H9 (cell line): ENCODE results near the gene UPF1. TPM values are rescaled to one million over a fixed set of nuclear protein-coding genes. Genes with fewer than 3 reads are reported as not detected.

Experiments used
- DNase-seq: peaks from one replicate; pipeline ENCODE4 v3.0.0-alpha.2; 2017
- H2AFZ ChIP-seq: one replicate; pipeline ENCODE4 v1.6.1; 2013; ENCODE audit warnings: mild to moderate bottlenecking, low read length, control low read depth, moderate library complexity
- H2AK5ac ChIP-seq: 2 replicates; pipeline ENCODE4 v1.6.1; 2013; ENCODE audit warnings: low read length, control low read depth, mixed read lengths; ENCODE audit not compliant: insufficient read length
- H2BK120ac ChIP-seq: one replicate; pipeline ENCODE4 v1.6.1; 2013; ENCODE audit warnings: low read depth, mild to moderate bottlenecking, low read length, control low read depth, inconsistent platforms; ENCODE audit not compliant: poor library complexity, severe bottlenecking
- H2BK12ac ChIP-seq: 2 replicates; pipeline ENCODE4 v1.6.1; 2013; ENCODE audit warnings: low read length, control low read depth, mixed read lengths, low read depth; ENCODE audit not compliant: insufficient read length
- H2BK15ac ChIP-seq: 2 replicates; pipeline ENCODE4 v1.6.1; 2013; ENCODE audit warnings: low read depth, low read length, control low read depth
- H2BK20ac ChIP-seq: one replicate; pipeline ENCODE4 v1.6.1; 2013; ENCODE audit warnings: low read depth, mild to moderate bottlenecking, low read length, control low read depth, inconsistent platforms; ENCODE audit not compliant: poor library complexity, severe bottlenecking
- H2BK5ac ChIP-seq: 2 replicates; pipeline ENCODE4 v1.6.1; 2013; ENCODE audit warnings: low read length, control low read depth, mixed read lengths; ENCODE audit not compliant: insufficient read length
- H3K14ac ChIP-seq: 2 replicates; pipeline ENCODE4 v1.6.1; 2013; ENCODE audit warnings: low read length, control low read depth; ENCODE audit not compliant: insufficient read depth
- H3K18ac ChIP-seq: 2 replicates; pipeline ENCODE4 v1.6.1; 2013; ENCODE audit warnings: low read depth, mild to moderate bottlenecking, mixed read lengths, low read length, control low read depth; ENCODE audit not compliant: insufficient read length
- H3K23ac ChIP-seq: 2 replicates; pipeline ENCODE4 v1.6.1; 2013; ENCODE audit warnings: low read length, control low read depth, mixed read lengths, low read depth; ENCODE audit not compliant: insufficient read length
- H3K23me2 ChIP-seq: 2 replicates; pipeline ENCODE4 v1.6.1; 2013; ENCODE audit warnings: low read depth, mild to moderate bottlenecking, mixed read lengths, low read length, control low read depth; ENCODE audit not compliant: insufficient read length, poor library complexity, severe bottlenecking
- H3K27ac ChIP-seq: 2 replicates; pipeline ENCODE4 v1.5.1; 2013; ENCODE audit warnings: low read length, control low read depth, mixed read lengths, low read depth; ENCODE audit not compliant: insufficient read length
- H3K27me3 ChIP-seq: 2 replicates; pipeline ENCODE4 v1.6.1; 2013; ENCODE audit warnings: low read length, control low read depth, inconsistent platforms; ENCODE audit not compliant: insufficient read depth
- H3K4ac ChIP-seq: 2 replicates; pipeline ENCODE4 v1.6.1; 2013; ENCODE audit warnings: low read depth, mild to moderate bottlenecking, control low read depth, inconsistent platforms, low read length, moderate library complexity
- H3K4me1 ChIP-seq: 2 replicates; pipeline ENCODE4 v1.6.1; 2013; ENCODE audit warnings: low read length, control low read depth, inconsistent platforms; ENCODE audit not compliant: insufficient read depth
- H3K4me2 ChIP-seq: 2 replicates; pipeline ENCODE4 v1.6.1; 2013; ENCODE audit warnings: low read length, control low read depth, mixed read lengths; ENCODE audit not compliant: insufficient read length, insufficient read depth
- H3K56ac ChIP-seq: 2 replicates; pipeline ENCODE4 v1.6.1; 2013; ENCODE audit warnings: low read depth, mild to moderate bottlenecking, mixed read lengths, low read length, control low read depth; ENCODE audit not compliant: insufficient read length
- H3K79me1 ChIP-seq: 2 replicates; pipeline ENCODE4 v1.6.1; 2013; ENCODE audit warnings: low read depth, mild to moderate bottlenecking, moderate library complexity, low read length, control low read depth, inconsistent platforms; ENCODE audit not compliant: insufficient read depth, poor library complexity, severe bottlenecking
- H3K79me2 ChIP-seq: 2 replicates; pipeline ENCODE4 v1.6.1; 2013; ENCODE audit warnings: low read length, control low read depth, inconsistent platforms; ENCODE audit not compliant: insufficient read depth
- H3K9ac ChIP-seq: 2 replicates; pipeline ENCODE4 v1.6.1; 2013; ENCODE audit warnings: low read length, control low read depth, mixed read lengths; ENCODE audit not compliant: insufficient read length; ENCODE audit errors: extremely low read depth
- H3K9me3 ChIP-seq: one replicate; pipeline ENCODE4 v1.6.1; 2013; ENCODE audit warnings: low read depth, low read length, inconsistent platforms; ENCODE audit not compliant: control insufficient read depth
- H3T11ph ChIP-seq: one replicate; pipeline ENCODE4 v1.6.1; 2013; ENCODE audit warnings: mild to moderate bottlenecking, low read length, control low read depth, inconsistent platforms
- H4K20me1 ChIP-seq: one replicate; pipeline ENCODE4 v1.6.1; 2013; ENCODE audit not compliant: control insufficient read depth, insufficient read length, insufficient read depth
- H4K5ac ChIP-seq: 2 replicates; pipeline ENCODE4 v1.6.1; 2013; ENCODE audit warnings: low read depth, mild to moderate bottlenecking, mixed read lengths, low read length, control low read depth; ENCODE audit not compliant: insufficient read length
- H4K8ac ChIP-seq: replicated peaks from 2 replicates; pipeline ENCODE4 v1.6.1; 2013; ENCODE audit warnings: low read length, control low read depth, mixed read lengths, low read depth; ENCODE audit not compliant: insufficient read length
- H4K91ac ChIP-seq: 2 replicates; pipeline ENCODE4 v1.6.1; 2013; ENCODE audit warnings: low read depth, mild to moderate bottlenecking, moderate library complexity, mixed read lengths, low read length, control low read depth; ENCODE audit not compliant: insufficient read length
- H3K27ac Mint-ChIP-seq, 3 experiments: 2 replicates in 2 of 3; 3 replicates in 1 of 3; pipeline ENCODE4 v1.8.0; 2020 to 2021; ENCODE audit warnings: mixed read lengths in 3 of 3, mild to moderate bottlenecking in 1 of 3, moderate library complexity in 1 of 3
- H3K27me3 Mint-ChIP-seq: 2 replicates; pipeline ENCODE4 v1.8.0; 2021; ENCODE audit warnings: low read depth, mild to moderate bottlenecking, moderate library complexity, mixed read lengths
- H3K36me3 Mint-ChIP-seq, 3 experiments: 2 replicates in 2 of 3; 3 replicates in 1 of 3; pipeline ENCODE4 v1.8.0; 2020 to 2021; ENCODE audit warnings: low read depth in 3 of 3, mixed read lengths in 3 of 3; ENCODE audit not compliant: insufficient read depth in 1 of 3
- H3K4me1 Mint-ChIP-seq, 2 experiments: 2 replicates each; pipeline ENCODE4 v1.8.0; 2020; ENCODE audit warnings: mixed read lengths in 2 of 2
- H3K4me3 Mint-ChIP-seq, 2 experiments: 2 replicates in 1 of 2; 3 replicates in 1 of 2; pipeline ENCODE4 v1.8.0; 2020 to 2021; ENCODE audit warnings: mild to moderate bottlenecking in 2 of 2, mixed read lengths in 2 of 2, moderate library complexity in 1 of 2
- H3K9me3 Mint-ChIP-seq, 2 experiments: 2 replicates in 1 of 2; 3 replicates in 1 of 2; pipeline ENCODE4 v1.8.0; 2020; ENCODE audit warnings: mild to moderate bottlenecking in 2 of 2, mixed read lengths in 2 of 2, moderate library complexity in 1 of 2
- CTCF ChIP-seq: fragments of 200-600 bp; sonication (generic); conservative IDR thresholded peaks from 3 replicates; pipeline ENCODE4 v1.8.0; 2021; ENCODE audit warnings: antibody characterized with exemption, mild to moderate bottlenecking
- WGBS: extraction: QIAGEN DNeasy Blood & Tissue Kit; methylation state at CpG from one replicate; pipeline ENCODE4 v1.1.7; 2013; ENCODE audit warnings: missing lambda C conversion rate, low lambda C conversion rate, mixed read lengths; ENCODE audit not compliant: insufficient read length; ENCODE audit errors: extremely low coverage; 5-methylcytosine and 5-hydroxymethylcytosine counted together
- total RNA-seq: library from RNA; stranded (reverse); gene quantifications from 2 replicates; pipeline ENCODE4 v1.2.1, GENCODE V29; 2021

UPF1 gene
- total RNA-seq, 1 experiment from 2014 or later, result 85.4 TPM

- no peak overlapping the region for H3K4me2 ChIP-seq
- H3K27me3 ChIP-seq, result no peaks in the 10 kb centered on the region
- H3K9ac ChIP-seq, result no peak overlapping the region
- Mint-ChIP-seq H3K4me3 (no peak overlapping the region), H3K27me3 (no peaks in the 10 kb centered on the region), H3K36me3 (peaks cover 40 to 88% (median 85%) of the 10 kb centered on the region in 3 experiments), H3K9me3 (no peaks in the 10 kb centered on the region), H3K4me1 (no peaks in the 10 kb centered on the region), H3K27ac (no peak overlapping the region)
- H2AK5ac ChIP-seq, result no peak overlapping the region
- no peaks in the 10 kb centered on the region for H3K79me2 ChIP-seq
- H3K23me2 ChIP-seq, result no peaks in the 10 kb centered on the region
- no peak overlapping the region for H2BK15ac ChIP-seq
- no peaks in the 10 kb centered on the region for H3K79me1 ChIP-seq
- H3K23ac ChIP-seq, result no peak overlapping the region
- no peak for DNase-seq
- no peak overlapping the region for H3K14ac ChIP-seq
- no peak overlapping the region for H3K27ac ChIP-seq
- no peak overlapping the region for H3K56ac ChIP-seq
- no peak overlapping the region for H2BK12ac ChIP-seq
- no peak overlapping the region for H4K5ac ChIP-seq
- H3T11ph ChIP-seq, result no peak overlapping the region
- H2AFZ ChIP-seq, result no peak overlapping the region
- H3K18ac ChIP-seq, result no peak overlapping the region
- no peaks in the 10 kb centered on the region for H3K4me1 ChIP-seq
- H3K4ac ChIP-seq, result no peak overlapping the region
- H4K91ac ChIP-seq, result no peak overlapping the region
- no peak overlapping the region for H4K8ac ChIP-seq
- no peak overlapping the region for H2BK20ac ChIP-seq
- no CpG with 5 or more reads among the region's 12 CpGs for WGBS
- H3K9me3 ChIP-seq, result no peaks in the 10 kb centered on the region
- TF ChIP-seq CTCF, result no peak
- H2BK120ac ChIP-seq, result no peak overlapping the region
- H4K20me1 ChIP-seq, result no peaks in the 10 kb centered on the region
- H2BK5ac ChIP-seq, result no peak overlapping the region
These were observed 28.0 kb downstream of the UPF1 start for GRCh38 chr19:18859676-18860301.
